HEK293 (cell line): ENCODE measurements around the gene TOPAZ1.

Experiments used
- EGR2 ChIP-seq: fragments of 450-650 bp; formaldehyde crosslinking; IDR thresholded peaks from 2 replicates; pipeline ENCODE4 v1.5.1; 2016; ENCODE audit warnings: low read depth, missing biosample characterization, missing genetic modification characterization
- ELK4 ChIP-seq: IDR thresholded peaks from 2 replicates; pipeline ENCODE4 v1.6.1; 2011; ENCODE audit warnings: mild to moderate bottlenecking, low read depth, low read length, borderline replicate concordance
- FEZF1 ChIP-seq: fragments of 450-650 bp; formaldehyde crosslinking; IDR thresholded peaks from 2 replicates; pipeline ENCODE4 v1.5.1; 2016; ENCODE audit warnings: missing biosample characterization, missing genetic modification characterization
- GLIS2 ChIP-seq: fragments of 450-650 bp; formaldehyde crosslinking; IDR thresholded peaks from 2 replicates; pipeline ENCODE4 v1.5.1; 2016; ENCODE audit warnings: missing biosample characterization, missing genetic modification characterization
- KLF7 ChIP-seq: fragments of 450-650 bp; formaldehyde crosslinking; IDR thresholded peaks from 2 replicates; pipeline ENCODE4 v1.5.1; 2016; ENCODE audit warnings: missing biosample characterization, missing genetic modification characterization, borderline replicate concordance
- OVOL3 ChIP-seq: fragments of 450-650 bp; formaldehyde crosslinking; IDR thresholded peaks from 2 replicates; pipeline ENCODE4 v1.5.1; 2016; ENCODE audit warnings: missing biosample characterization, missing genetic modification characterization
- WT1 ChIP-seq: fragments of 450-650 bp; formaldehyde crosslinking; IDR thresholded peaks from 2 replicates; pipeline ENCODE4 v1.5.1; 2016; ENCODE audit warnings: missing biosample characterization, missing genetic modification characterization
- ZFHX2 ChIP-seq: fragments of 450-650 bp; formaldehyde crosslinking; conservative IDR thresholded peaks from 2 replicates; pipeline ENCODE4 v1.5.1; 2016; ENCODE audit warnings: missing biosample characterization, missing genetic modification characterization
- ZFP3 ChIP-seq: fragments of 450-650 bp; formaldehyde crosslinking; IDR thresholded peaks from 2 replicates; pipeline ENCODE4 v1.5.1; 2016; ENCODE audit warnings: low read depth, missing biosample characterization, missing genetic modification characterization
- ZFP37 ChIP-seq: fragments of 450-650 bp; formaldehyde crosslinking; IDR thresholded peaks from 2 replicates; pipeline ENCODE4 v1.5.1; 2016; ENCODE audit warnings: missing biosample characterization, missing genetic modification characterization
- ZFP41 ChIP-seq: fragments of 450-650 bp; formaldehyde crosslinking; IDR thresholded peaks from 2 replicates; pipeline ENCODE4 v1.5.1; 2016; ENCODE audit warnings: missing biosample characterization, missing genetic modification characterization, borderline replicate concordance
- ZNF138 ChIP-seq: fragments of 450-650 bp; formaldehyde crosslinking; IDR thresholded peaks from 2 replicates; pipeline ENCODE4 v1.5.1; 2016; ENCODE audit warnings: missing biosample characterization, missing genetic modification characterization, borderline replicate concordance
- ZNF175 ChIP-seq: fragments of 450-650 bp; formaldehyde crosslinking; IDR thresholded peaks from 2 replicates; pipeline ENCODE4 v1.5.1; 2016; ENCODE audit warnings: missing biosample characterization, missing genetic modification characterization
- ZNF19 ChIP-seq: fragments of 450-650 bp; formaldehyde crosslinking; IDR thresholded peaks from 2 replicates; pipeline ENCODE4; 2016; ENCODE audit warnings: missing biosample characterization, missing genetic modification characterization, low read depth
- ZNF23 ChIP-seq: fragments of 450-650 bp; formaldehyde crosslinking; IDR thresholded peaks from 2 replicates; pipeline ENCODE4 v1.5.1; 2016; ENCODE audit warnings: missing biosample characterization, missing genetic modification characterization, borderline replicate concordance
- ZNF362 ChIP-seq: fragments of 450-650 bp; formaldehyde crosslinking; IDR thresholded peaks from 2 replicates; pipeline ENCODE4 v1.5.1; 2016; ENCODE audit warnings: missing biosample characterization, missing genetic modification characterization
- ZNF544 ChIP-seq: fragments of 450-650 bp; formaldehyde crosslinking; IDR thresholded peaks from 2 replicates; pipeline ENCODE4 v1.5.0; 2017; ENCODE audit warnings: missing biosample characterization, missing genetic modification characterization
- ZNF548 ChIP-seq: fragments of 450-650 bp; formaldehyde crosslinking; IDR thresholded peaks from 2 replicates; pipeline ENCODE4 v1.5.1; 2016; ENCODE audit warnings: missing biosample characterization, missing genetic modification characterization
- ZNF555 ChIP-seq: fragments of 450-650 bp; formaldehyde crosslinking; conservative IDR thresholded peaks from 2 replicates; pipeline ENCODE4 v1.5.1; 2017; ENCODE audit warnings: missing biosample characterization, mild to moderate bottlenecking, missing genetic modification characterization, inconsistent platforms
- ZNF596 ChIP-seq: fragments of 450-650 bp; IDR thresholded peaks from 2 replicates; pipeline ENCODE4 v1.5.0; 2018; ENCODE audit warnings: missing biosample characterization, mild to moderate bottlenecking, missing genetic modification characterization, moderate library complexity
- ZNF600 ChIP-seq: fragments of 450-650 bp; formaldehyde crosslinking; IDR thresholded peaks from 2 replicates; pipeline ENCODE4 v1.5.1; 2016; ENCODE audit warnings: missing biosample characterization, missing genetic modification characterization
- ZNF610 ChIP-seq: fragments of 450-650 bp; formaldehyde crosslinking; IDR thresholded peaks from 2 replicates; pipeline ENCODE4 v1.5.1; 2016; ENCODE audit warnings: missing biosample characterization, missing genetic modification characterization, borderline replicate concordance
- ZNF621 ChIP-seq: fragments of 450-650 bp; formaldehyde crosslinking; IDR thresholded peaks from 2 replicates; pipeline ENCODE4 v1.5.1; 2017; ENCODE audit warnings: missing biosample characterization, missing genetic modification characterization
- ZNF623 ChIP-seq: fragments of 450-650 bp; formaldehyde crosslinking; IDR thresholded peaks from 2 replicates; pipeline ENCODE4 v1.5.1; 2016; ENCODE audit warnings: missing biosample characterization, missing genetic modification characterization
- ZNF629 ChIP-seq: fragments of 450-650 bp; formaldehyde crosslinking; IDR thresholded peaks from 2 replicates; pipeline ENCODE4 v1.5.1; 2017; ENCODE audit warnings: missing biosample characterization, missing genetic modification characterization
- ZSCAN23 ChIP-seq: fragments of 450-650 bp; formaldehyde crosslinking; IDR thresholded peaks from 2 replicates; pipeline ENCODE4 v1.5.1; 2016; ENCODE audit warnings: missing biosample characterization, missing genetic modification characterization
- TF ChIP-seq, protein P1 (sequence below): fragments of 450-650 bp; formaldehyde crosslinking; IDR thresholded peaks from 2 replicates; pipeline ENCODE4 v1.5.1; 2016; ENCODE audit warnings: missing biosample characterization, missing genetic modification characterization
- TF ChIP-seq, protein P2 (sequence below): fragments of 450-650 bp; formaldehyde crosslinking; IDR thresholded peaks from 2 replicates; pipeline ENCODE4; 2016; ENCODE audit warnings: missing biosample characterization, missing genetic modification characterization
- TF ChIP-seq, protein P3 (sequence below): fragments of 450-650 bp; formaldehyde crosslinking; IDR thresholded peaks from 2 replicates; pipeline ENCODE4 v1.5.1; 2017; ENCODE audit warnings: missing biosample characterization, mild to moderate bottlenecking, missing genetic modification characterization, moderate library complexity
- TF ChIP-seq, protein P4 (sequence below): fragments of 450-650 bp; formaldehyde crosslinking; IDR thresholded peaks from 2 replicates; pipeline ENCODE4 v1.5.1; 2016; ENCODE audit warnings: missing biosample characterization, missing genetic modification characterization

TOPAZ1 gene

DNA sequence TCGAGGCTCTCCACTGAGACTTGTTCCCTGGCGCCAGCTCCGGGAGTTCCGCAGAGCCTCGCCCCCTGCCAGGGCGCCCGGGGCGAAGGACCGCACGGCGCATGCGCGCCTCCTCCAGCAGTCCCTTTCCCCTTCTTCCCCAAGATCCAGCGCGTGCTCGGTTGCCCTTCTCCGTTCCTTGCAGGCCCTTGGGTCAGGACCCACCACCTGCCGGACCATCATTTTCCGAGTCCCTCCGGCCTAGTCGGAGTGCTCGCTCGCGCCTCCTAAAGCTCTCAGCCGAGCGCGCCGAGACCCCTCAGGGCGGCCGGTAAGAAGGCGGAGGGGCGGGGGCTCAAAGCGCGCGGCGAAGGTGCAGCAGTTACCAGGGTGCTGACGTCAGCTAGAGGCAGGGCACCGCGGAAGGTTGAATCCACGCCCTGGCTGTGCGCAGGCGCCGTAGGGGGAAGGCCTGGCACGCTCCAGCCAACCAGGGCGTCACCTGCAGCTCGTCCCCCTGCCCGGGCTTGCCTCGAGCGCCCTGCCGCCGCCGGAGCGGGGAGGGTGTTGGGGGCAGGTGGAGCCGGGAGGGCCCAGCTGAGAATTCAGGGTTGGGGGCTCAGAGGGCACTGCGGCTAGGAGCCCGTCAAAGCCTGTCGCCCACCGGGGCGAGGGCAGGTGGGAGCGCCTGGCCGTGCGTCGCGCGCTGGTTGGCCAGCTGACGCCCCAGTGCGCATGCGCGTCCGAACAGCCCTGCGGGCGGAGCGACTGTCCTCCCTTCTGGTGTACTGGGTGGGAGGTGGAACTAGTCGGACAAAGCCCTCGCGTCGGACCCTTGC lies 96.5 kb downstream of the TOPAZ1 start, which contains the start of gene TCAIM (continued):
- TF ChIP-seq, protein P1, sequence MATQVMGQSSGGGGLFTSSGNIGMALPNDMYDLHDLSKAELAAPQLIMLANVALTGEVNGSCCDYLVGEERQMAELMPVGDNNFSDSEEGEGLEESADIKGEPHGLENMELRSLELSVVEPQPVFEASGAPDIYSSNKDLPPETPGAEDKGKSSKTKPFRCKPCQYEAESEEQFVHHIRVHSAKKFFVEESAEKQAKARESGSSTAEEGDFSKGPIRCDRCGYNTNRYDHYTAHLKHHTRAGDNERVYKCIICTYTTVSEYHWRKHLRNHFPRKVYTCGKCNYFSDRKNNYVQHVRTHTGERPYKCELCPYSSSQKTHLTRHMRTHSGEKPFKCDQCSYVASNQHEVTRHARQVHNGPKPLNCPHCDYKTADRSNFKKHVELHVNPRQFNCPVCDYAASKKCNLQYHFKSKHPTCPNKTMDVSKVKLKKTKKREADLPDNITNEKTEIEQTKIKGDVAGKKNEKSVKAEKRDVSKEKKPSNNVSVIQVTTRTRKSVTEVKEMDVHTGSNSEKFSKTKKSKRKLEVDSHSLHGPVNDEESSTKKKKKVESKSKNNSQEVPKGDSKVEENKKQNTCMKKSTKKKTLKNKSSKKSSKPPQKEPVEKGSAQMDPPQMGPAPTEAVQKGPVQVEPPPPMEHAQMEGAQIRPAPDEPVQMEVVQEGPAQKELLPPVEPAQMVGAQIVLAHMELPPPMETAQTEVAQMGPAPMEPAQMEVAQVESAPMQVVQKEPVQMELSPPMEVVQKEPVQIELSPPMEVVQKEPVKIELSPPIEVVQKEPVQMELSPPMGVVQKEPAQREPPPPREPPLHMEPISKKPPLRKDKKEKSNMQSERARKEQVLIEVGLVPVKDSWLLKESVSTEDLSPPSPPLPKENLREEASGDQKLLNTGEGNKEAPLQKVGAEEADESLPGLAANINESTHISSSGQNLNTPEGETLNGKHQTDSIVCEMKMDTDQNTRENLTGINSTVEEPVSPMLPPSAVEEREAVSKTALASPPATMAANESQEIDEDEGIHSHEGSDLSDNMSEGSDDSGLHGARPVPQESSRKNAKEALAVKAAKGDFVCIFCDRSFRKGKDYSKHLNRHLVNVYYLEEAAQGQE (tag by site-specific recombination), result no peak
- TF ChIP-seq ZFP37, result peak; percentile 65; the same call in 1 of the 2 replicates
- no peak for TF ChIP-seq ZFP41 (tag by site-specific recombination)
- TF ChIP-seq ZNF596 (tag by site-specific recombination), result no peak
- peak; percentile 31; the same call in 1 of the 2 replicates for TF ChIP-seq WT1 (tag by site-specific recombination)
- TF ChIP-seq ZSCAN23 (tag by site-specific recombination), result no peak
- no peak for TF ChIP-seq ZNF19 (tag by site-specific recombination)
- TF ChIP-seq ZNF23, result no peak
- TF ChIP-seq KLF7 (tag by site-specific recombination), result peak; percentile 54; the same call in 1 of the 2 replicates
- TF ChIP-seq, protein P2, sequence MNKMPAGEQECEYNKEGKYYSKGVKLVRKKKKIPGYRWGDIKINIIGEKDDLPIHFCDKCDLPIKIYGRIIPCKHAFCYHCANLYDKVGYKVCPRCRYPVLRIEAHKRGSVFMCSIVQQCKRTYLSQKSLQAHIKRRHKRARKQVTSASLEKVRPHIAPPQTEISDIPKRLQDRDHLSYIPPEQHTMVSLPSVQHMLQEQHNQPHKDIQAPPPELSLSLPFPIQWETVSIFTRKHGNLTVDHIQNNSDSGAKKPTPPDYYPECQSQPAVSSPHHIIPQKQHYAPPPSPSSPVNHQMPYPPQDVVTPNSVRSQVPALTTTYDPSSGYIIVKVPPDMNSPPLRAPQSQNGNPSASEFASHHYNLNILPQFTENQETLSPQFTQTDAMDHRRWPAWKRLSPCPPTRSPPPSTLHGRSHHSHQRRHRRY, result no peak
- TF ChIP-seq ZNF629, result peak; percentile 85
- TF ChIP-seq, protein P3, sequence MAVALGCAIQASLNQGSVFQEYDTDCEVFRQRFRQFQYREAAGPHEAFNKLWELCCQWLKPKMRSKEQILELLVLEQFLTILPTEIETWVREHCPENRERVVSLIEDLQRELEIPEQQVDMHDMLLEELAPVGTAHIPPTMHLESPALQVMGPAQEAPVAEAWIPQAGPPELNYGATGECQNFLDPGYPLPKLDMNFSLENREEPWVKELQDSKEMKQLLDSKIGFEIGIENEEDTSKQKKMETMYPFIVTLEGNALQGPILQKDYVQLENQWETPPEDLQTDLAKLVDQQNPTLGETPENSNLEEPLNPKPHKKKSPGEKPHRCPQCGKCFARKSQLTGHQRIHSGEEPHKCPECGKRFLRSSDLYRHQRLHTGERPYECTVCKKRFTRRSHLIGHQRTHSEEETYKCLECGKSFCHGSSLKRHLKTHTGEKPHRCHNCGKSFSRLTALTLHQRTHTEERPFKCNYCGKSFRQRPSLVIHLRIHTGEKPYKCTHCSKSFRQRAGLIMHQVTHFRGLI (tag by site-specific recombination), result peak; percentile 84
- no peak for TF ChIP-seq ELK4
- TF ChIP-seq ZFHX2, result no peak
- no peak for TF ChIP-seq ZFP3 (tag by site-specific recombination)
- no peak for TF ChIP-seq ZNF555 (tag by site-specific recombination)
- no peak for TF ChIP-seq ZNF175 (tag by site-specific recombination)
- TF ChIP-seq ZNF362 (tag by site-specific recombination), result no peak
- TF ChIP-seq EGR2 (tag by site-specific recombination), result peak; percentile 25; the same call in 1 of the 2 replicates
- TF ChIP-seq ZNF623, result no peak
- no peak for TF ChIP-seq FEZF1 (tag by site-specific recombination)
- no peak for TF ChIP-seq ZNF544 (tag by site-specific recombination)
- peak; percentile 54; the same call in 1 of the 2 replicates for TF ChIP-seq ZNF610 (tag by site-specific recombination)
- peak; percentile 76 for TF ChIP-seq ZNF600 (tag by site-specific recombination)
- no peak for TF ChIP-seq OVOL3 (tag by site-specific recombination)
- no peak for TF ChIP-seq ZNF548 (tag by site-specific recombination)
- TF ChIP-seq, protein P4, sequence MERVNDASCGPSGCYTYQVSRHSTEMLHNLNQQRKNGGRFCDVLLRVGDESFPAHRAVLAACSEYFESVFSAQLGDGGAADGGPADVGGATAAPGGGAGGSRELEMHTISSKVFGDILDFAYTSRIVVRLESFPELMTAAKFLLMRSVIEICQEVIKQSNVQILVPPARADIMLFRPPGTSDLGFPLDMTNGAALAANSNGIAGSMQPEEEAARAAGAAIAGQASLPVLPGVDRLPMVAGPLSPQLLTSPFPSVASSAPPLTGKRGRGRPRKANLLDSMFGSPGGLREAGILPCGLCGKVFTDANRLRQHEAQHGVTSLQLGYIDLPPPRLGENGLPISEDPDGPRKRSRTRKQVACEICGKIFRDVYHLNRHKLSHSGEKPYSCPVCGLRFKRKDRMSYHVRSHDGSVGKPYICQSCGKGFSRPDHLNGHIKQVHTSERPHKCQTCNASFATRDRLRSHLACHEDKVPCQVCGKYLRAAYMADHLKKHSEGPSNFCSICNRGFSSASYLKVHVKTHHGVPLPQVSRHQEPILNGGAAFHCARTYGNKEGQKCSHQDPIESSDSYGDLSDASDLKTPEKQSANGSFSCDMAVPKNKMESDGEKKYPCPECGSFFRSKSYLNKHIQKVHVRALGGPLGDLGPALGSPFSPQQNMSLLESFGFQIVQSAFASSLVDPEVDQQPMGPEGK, result peak; percentile 87
- peak; percentile 86 for TF ChIP-seq GLIS2
- TF ChIP-seq ZNF621, result no peak
- TF ChIP-seq ZNF138 (tag by site-specific recombination), result no peak
